Uterus (tissue), 4 donors: Measurements from ENCODE around the gene ANO6. TPM values are rescaled to one million over a fixed set of nuclear protein-coding genes. Genes with fewer than 3 reads are reported as not detected.
A peak's percentile ranks its signal among the peaks of the same experiment; 100 is the strongest.
"Not testable (repeated sequence)": the region's sequence is repeated elsewhere in the genome, so short reads cannot be mapped to it uniquely, and the experiment has no call there.

Source experiments
- DNase-seq, 2 donors: peaks; one replicate each; pipeline ENCODE4 v3.0.0-alpha.2; 2019 to 2020
- H3K27ac ChIP-seq, 2 donors: fragments of 200-600 bp; sonication (generic); 1 replicate in 1 of 2; 2 replicates in 1 of 2; pipeline ENCODE4 v1.5.1; 2016 to 2018
- H3K27me3 ChIP-seq, 2 donors: fragments of 200-600 bp; sonication (generic); one replicate each; pipeline ENCODE4 v1.5.1; 2018 to 2019; ENCODE audit warnings: control low read depth in 1 of 2
- H3K36me3 ChIP-seq, 2 donors: fragments of 200-600 bp; sonication (generic); one replicate each; pipeline ENCODE4 v1.5.1; 2019; ENCODE audit warnings: control low read depth in 1 of 2
- H3K4me1 ChIP-seq, 2 donors: fragments of 200-600 bp; sonication (generic); one replicate each; pipeline ENCODE4 v1.5.1; 2018 to 2019; ENCODE audit warnings: control low read depth in 1 of 2
- H3K4me3 ChIP-seq, 2 donors: fragments of 200-600 bp; sonication (generic); 1 replicate in 1 of 2; 2 replicates in 1 of 2; pipeline ENCODE4 v1.5.1; 2018 to 2019; ENCODE audit warnings: mild to moderate bottlenecking in 1 of 2
- H3K9me3 ChIP-seq, 2 donors: fragments of 200-600 bp; sonication (generic); one replicate each; pipeline ENCODE4 v1.5.1; 2019; ENCODE audit warnings: control low read depth in 1 of 2
- CTCF ChIP-seq, 4 experiments: fragments of 200-600 bp in 2 of 4; fragments of 450-650 bp in 2 of 4; sonication (generic) in 2 of 4; IDR thresholded peaks; one replicate each; pipeline ENCODE4 v1.5.1; 2016 to 2019; ENCODE audit warnings: antibody characterized with exemption in 4 of 4, mild to moderate bottlenecking in 2 of 4, moderate library complexity in 1 of 4
- POLR2A ChIP-seq, 2 donors: fragments of 450-650 bp; IDR thresholded peaks; one replicate each; pipeline ENCODE4 v1.6.1; 2016; ENCODE audit warnings: antibody characterized with exemption in 2 of 2, mild to moderate bottlenecking in 1 of 2, moderate library complexity in 1 of 2
- intact Hi-C: fragments of 100-400 bp; cut with DNase I; formaldehyde crosslinking; loops from one replicate; pipeline ENCODE4 v1.15.1; 2023; ENCODE audit warnings: low total_unique reads
- total RNA-seq, 4 donors: library from RNA; depleted of rRNA in 3 of 4; stranded (reverse); fragments of >200 nt in 3 of 4; gene quantifications; one replicate each; pipeline versions ENCODE4 v1.1.0 to v1.2.4, GENCODE V29; 2014 to 2023
- donor health status: DM: yes; HTN: yes; CAD: no.

Gene ANO6
- total RNA-seq, 4 donors from 2014 or later, result 53.8 to 125 (median 75.9) TPM

GRCh38 chr12:45379261-45379660, 163.4 kb downstream of the ANO6 start:
- no peaks in the 10 kb centered on the region for H3K9me3 ChIP-seq
- H3K4me3 ChIP-seq, result no peak overlapping the region
- intact Hi-C loops, result no loop called here
- H3K27ac ChIP-seq, result no peak overlapping the region
- H3K4me1 ChIP-seq, result no peaks in the 10 kb centered on the region
- no peaks in the 10 kb centered on the region for H3K36me3 ChIP-seq
- TF ChIP-seq CTCF (IDR thresholded peaks at IDR 0.05) (no peak), POLR2A (IDR thresholded peaks at IDR 0.05) (no peak)
- no peaks in the 10 kb centered on the region for H3K27me3 ChIP-seq
- no peak for DNase-seq

- no peaks in the 10 kb centered on the region for H3K27me3 ChIP-seq
- no peak overlapping the region for H3K4me3 ChIP-seq
- TF ChIP-seq CTCF (IDR thresholded peaks at IDR 0.05) (no peak), POLR2A (IDR thresholded peaks at IDR 0.05) (no peak)
- no peaks in the 10 kb centered on the region for H3K9me3 ChIP-seq
- DNase-seq, result no peak
- H3K27ac ChIP-seq, result no peak overlapping the region
- H3K36me3 ChIP-seq, result no peaks in the 10 kb centered on the region
- no peaks in the 10 kb centered on the region for H3K4me1 ChIP-seq
- intact Hi-C loops, result loop anchor here (10.0 kb wide), 1 partner anchor 197 kb away; no protein-coding TSS in a partner anchor
Observed at GRCh38 chr12:45381351-45381750, 165.5 kb downstream of the ANO6 start.

- intact Hi-C loops, result loop anchor here (10.0 kb wide), 1 partner anchor 204 kb away; no protein-coding TSS in a partner anchor
- TF ChIP-seq POLR2A (IDR thresholded peaks at IDR 0.05) (no peak), CTCF (IDR thresholded peaks at IDR 0.05) (peak; percentile 54 to 72 (median 68))
- no peaks in the 10 kb centered on the region for H3K4me1 ChIP-seq
Observed at GRCh38 chr12:45388545-45388944, 172.7 kb downstream of the ANO6 start.

GRCh38 chr12:45389426-45389825, 173.5 kb downstream of the ANO6 start:
- Histone ChIP-seq H3K4me1 (no peaks in the 10 kb centered on the region), H3K9me3 (no peaks in the 10 kb centered on the region), H3K4me3 (no peak overlapping the region), H3K27me3 (no peaks in the 10 kb centered on the region), H3K27ac (no peak overlapping the region), H3K36me3 (no peaks in the 10 kb centered on the region)
- no peak for DNase-seq
- TF ChIP-seq CTCF (IDR thresholded peaks at IDR 0.05) (no peak), POLR2A (IDR thresholded peaks at IDR 0.05) (no peak)
- intact Hi-C loops, result loop anchor here (10.0 kb wide), 1 partner anchor 205 kb away; no protein-coding TSS in a partner anchor

More at GRCh38 chr12:45388545-45388944, 172.7 kb downstream of the ANO6 start:
- no peaks in the 10 kb centered on the region for H3K36me3 ChIP-seq
- H3K4me3 ChIP-seq, result no peak overlapping the region
- DNase-seq, result peak; percentile 35 to 51
- H3K27me3 ChIP-seq, result no peaks in the 10 kb centered on the region
- peak overlapping the region in 1 of 2 donors; percentile 1 for H3K27ac ChIP-seq
- H3K9me3 ChIP-seq, result no peaks in the 10 kb centered on the region

GRCh38 chr12:45397499-45397898, 181.6 kb downstream of the ANO6 start:
- H3K27ac ChIP-seq, H3K9me3 ChIP-seq, H3K27me3 ChIP-seq, intact Hi-C loops, H3K4me3 ChIP-seq, H3K36me3 ChIP-seq, DNase-seq, H3K4me1 ChIP-seq: not testable (repeated sequence)

GRCh38 chr12:45398552-45398951, 182.7 kb downstream of the ANO6 start:
- no peaks in the 10 kb centered on the region for H3K4me1 ChIP-seq
- H3K4me3 ChIP-seq, result no peak overlapping the region
- intact Hi-C loops, result no loop called here
- H3K9me3 ChIP-seq, result no peaks in the 10 kb centered on the region
- TF ChIP-seq CTCF (IDR thresholded peaks at IDR 0.05) (no peak), POLR2A (IDR thresholded peaks at IDR 0.05) (no peak)
- no peaks in the 10 kb centered on the region for H3K36me3 ChIP-seq
- no peaks in the 10 kb centered on the region for H3K27me3 ChIP-seq
- no peak for DNase-seq
- H3K27ac ChIP-seq, result no peak overlapping the region
